Hippocampal formation (tissue), 2 donors: ENCODE measurements around the gene SEPTIN12.
A peak's percentile ranks its signal among the peaks of the same experiment; 100 is the strongest.

Experiments used
- DNase-seq, 2 donors: peaks; one replicate each; lab custom pipeline; 2025; lab: John Stamatoyannopoulos, UW

The SEPTIN12 gene

DNA sequence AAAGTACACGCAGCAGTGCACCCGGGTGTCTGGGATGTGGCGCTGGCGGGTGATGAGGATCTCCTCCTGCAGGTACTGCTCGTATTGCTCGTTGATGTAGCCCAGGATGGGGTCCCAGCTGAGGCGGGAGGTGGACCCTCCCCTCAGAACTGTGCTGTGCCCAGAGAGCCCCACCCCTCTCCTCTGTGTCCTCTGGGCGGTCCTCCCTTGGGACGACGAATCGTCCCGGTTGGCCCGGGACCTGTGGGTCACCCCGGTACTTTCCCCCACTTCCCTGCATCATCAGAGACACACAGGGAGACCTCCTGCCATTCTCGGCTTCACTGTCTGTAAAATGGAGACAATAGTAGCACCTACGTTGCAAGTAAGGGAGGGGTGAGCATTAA lies 4.2 kb downstream of the SEPTIN12 start:
- no peak for DNase-seq

DNA sequence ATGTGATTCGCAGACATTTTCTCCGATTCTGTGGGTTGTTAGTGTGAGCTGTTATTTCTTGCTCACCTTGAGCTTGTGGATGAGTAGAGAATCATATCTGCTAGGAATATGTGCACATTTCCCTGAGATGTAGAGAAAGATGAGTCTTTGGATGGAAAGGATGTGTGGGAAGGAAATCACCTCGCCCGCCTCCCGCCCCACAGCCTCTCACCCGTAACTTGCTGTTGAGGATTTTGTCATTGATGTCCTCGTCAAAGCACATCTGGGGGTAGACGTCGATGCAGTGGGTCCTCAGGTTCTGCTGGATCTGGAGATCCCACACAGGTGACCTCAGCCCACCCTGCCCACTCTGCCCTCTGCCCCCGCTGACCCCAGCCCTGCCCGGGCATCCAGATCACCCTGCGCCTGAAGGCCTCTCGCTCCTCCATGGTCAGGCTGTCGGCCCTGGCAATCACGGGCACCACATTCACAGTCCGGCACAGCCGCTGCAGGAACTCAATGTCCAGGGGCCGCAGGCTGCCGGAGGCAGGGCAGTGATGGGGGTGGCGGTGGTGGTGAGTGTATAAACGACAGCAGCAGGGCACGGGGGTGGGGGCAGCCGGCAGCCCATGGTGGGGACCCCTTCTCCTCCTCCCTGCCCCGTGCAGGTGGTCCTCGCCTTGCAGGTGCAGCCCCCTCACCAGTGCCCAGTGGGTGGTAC lies 4.7 kb downstream of the SEPTIN12 start:
- no peak for DNase-seq

DNA sequence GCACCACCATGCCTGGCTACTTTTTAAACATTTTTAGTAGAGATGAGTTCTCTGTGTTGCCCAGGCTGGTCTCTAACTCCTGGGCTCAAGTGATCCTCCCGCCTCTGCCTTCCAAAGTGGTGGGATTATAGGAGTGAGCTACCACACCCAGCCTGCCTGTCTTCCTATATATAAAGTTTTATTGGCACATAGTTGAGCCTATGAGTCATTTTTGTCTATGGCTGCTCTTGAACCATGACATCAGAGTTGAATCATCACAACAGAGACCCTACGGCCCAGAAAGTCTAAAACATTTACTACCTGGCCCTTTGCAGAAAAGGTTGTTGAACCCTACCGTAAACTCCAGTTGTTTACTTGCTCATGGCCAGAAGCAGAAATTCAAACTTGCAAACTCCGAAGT lies 7.9 kb downstream of the SEPTIN12 start:
- DNase-seq = no peak

DNA sequence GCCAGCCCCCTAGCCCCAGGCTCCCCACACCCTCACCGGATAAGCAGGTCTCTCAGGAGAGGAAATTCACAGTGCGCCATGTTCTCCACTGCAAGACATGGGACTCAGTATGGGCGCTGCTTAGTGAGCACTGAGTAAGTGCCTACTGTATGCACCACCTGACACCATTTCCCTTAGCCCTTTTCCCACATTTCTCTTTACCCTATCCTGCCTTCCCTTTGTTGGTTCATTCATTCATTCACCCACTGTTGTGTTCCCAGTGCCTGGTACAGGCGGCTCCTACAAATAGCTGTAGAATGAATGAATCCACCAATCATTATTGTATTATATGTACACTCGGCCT lies 10.1 kb downstream of the SEPTIN12 start:
- DNase-seq = no peak

DNA sequence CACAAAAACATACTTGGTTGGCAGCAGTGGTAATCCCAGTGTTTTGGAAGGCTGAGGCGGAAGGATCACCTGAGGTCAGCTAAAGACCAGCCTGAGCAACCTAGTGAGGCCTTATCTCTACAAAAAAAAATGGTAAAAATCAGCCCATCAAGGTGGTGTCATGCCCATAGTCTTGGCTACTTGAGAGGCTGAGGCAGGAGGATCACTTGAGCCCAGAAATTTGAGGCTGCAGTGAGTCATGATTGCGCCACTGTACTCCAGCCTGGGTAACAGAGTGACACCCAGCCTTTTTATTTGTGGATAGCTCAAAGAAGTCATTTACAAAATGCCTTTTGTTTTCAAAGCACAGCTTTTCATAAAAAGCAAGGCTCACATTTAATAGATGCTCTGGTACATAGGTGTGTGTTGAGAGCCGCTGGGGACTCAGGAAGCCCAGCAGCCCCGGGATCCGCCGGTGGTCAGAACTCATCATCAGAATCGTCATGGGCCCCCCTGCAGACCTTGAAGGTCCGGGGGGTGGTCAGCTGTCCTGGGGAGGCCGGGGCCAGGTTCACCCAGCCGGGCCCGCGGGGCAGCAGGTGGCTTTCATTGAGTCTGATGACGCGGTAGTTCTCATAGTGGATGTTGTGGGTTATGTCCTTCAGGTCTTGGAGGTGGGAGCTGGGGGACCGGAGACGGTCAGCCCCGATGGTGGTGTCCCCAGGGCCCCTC lies 10.7 kb downstream of the SEPTIN12 start:
- no peak for DNase-seq

DNA sequence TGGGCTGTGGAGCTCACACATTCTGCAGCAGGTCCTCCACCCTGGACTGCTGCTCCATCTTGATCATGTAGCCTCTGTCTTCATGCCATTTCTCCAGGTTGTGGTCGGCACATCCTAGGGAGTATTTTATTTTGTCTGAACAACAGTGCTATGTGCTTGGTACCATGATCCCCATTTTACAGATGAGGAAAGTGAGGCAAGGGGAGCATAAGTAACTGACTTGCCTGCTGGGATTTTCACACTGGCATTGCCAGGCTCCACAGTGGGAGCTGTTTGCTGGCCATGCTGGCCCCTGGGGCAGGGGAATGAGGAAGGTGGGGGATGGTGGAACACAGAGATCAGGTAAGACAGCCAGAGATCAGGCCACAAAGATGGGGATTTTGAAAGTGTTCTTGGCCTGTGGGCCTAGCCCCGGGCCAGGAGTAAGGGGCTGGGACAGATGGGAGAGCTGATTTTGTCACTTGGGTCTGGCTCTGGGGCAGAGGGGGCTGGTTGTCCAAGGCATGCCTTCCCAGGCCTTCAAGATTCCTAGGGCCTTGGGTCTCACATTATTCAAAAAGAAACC lies 11.9 kb downstream of the SEPTIN12 start:
- no peak for DNase-seq

DNA sequence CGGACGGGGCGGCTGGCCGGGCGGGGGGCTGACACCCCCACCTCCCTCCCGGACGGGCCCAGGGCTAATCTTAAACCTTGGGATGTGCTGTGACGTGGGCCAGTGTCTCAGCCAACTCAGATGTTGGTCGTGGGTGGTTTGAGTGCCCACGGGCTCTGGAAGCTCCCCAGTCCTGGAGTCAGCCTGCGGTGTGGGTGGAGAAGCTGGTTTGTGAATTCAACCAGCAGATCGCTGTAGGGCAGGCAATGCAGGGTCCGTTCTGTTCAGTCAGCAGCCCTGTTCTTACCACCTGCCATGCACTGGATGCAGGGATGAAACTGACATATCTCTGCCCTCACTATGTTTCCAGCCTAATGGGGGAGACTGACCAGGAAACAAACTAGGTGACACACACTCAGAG lies 13.1 kb downstream of the SEPTIN12 start:
- no peak for DNase-seq

DNA sequence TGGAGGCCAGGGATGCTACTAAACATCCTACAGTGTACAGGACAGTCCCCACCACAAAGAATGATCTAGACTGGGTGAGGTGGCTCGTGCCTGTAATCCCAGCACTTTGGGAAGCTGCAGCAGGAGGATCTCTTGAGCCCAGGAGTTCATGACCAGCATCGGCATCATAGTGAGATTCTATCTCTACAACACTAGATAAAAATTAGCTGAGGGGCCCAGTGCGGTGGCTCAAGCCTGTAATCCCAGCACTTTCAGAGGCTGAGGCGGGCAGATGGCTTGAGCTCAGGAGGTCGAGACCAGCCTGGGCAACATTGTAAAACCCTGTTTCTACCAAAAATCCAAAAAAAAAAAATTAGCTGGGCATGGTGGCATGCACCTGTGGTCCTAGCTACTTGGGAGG lies 15.8 kb downstream of the SEPTIN12 start:
- no peak for DNase-seq

DNA sequence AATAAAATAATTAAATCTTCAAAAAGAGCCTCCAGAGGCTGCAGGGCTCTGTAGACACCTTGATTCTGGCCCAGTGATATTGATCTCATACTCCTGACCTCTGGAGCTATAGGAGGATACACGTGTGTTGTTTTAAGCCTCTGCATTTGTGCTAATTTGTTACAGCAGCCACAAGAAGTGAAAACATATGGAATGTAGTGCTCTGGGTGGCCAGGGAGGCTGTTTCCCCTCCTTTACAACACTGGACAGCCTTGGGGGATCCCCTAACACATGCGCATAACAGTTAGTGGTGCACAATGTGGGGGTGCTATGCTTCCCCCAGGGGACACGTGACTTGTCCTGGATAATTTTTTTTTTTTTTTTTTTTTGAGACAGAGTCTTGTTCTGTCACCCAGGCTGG lies 16.5 kb downstream of the SEPTIN12 start:
- DNase-seq = no peak

DNA sequence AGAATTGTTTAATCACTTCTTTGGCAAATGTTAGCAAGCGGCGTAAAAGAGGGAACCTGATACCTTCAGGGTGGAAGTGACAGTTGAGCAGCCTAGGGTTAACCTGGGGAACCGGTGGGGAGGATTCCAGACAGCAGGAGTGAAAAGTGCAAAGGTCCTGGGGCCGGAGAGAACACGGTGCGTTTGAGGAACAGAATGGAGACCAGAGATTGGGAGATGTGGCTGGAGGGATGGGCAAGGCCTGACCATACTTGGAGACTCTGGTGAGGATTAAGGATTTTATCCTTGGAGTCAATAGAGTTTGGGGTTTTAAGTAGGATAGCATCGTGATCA lies 18.9 kb downstream of the SEPTIN12 start:
- no peak for DNase-seq

DNA sequence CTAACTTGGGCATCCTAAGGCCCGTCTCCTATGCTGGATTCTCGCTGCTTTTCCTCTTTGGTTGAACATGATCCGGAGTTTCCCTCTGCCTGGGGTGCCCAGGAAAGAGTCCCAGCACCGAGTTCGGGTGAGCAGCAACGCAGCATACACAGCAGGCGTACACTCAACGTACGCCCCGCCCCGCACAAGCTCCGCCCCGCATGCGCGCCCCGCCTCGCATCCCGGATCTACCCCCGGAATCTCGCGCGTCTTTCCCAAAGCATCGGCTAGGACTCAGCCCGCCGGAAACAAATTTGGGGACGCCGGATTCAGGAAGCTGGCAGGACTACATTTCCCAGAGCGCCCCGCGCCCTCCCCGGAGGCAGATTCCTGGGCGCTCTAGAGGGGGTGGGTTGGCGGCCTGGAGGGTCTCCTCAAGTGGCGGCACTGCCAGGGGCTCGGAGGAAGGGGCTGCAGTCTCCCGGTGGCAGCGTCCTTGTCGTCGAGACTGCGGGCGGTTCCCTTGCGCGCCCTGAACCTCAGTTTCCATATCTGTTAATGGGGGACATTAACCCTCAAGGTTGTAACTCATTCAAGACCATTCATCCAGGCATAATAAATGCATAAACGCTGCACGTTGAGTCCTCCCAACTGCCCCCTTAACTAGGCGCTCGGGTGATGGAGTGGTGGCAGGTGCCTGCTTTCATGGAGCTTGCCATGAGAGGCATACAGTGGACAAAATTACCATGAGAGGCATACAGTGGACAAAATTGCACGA lies 19.4 kb downstream of the SEPTIN12 start:
- DNase-seq = peak; percentile 95 to 98

DNA sequence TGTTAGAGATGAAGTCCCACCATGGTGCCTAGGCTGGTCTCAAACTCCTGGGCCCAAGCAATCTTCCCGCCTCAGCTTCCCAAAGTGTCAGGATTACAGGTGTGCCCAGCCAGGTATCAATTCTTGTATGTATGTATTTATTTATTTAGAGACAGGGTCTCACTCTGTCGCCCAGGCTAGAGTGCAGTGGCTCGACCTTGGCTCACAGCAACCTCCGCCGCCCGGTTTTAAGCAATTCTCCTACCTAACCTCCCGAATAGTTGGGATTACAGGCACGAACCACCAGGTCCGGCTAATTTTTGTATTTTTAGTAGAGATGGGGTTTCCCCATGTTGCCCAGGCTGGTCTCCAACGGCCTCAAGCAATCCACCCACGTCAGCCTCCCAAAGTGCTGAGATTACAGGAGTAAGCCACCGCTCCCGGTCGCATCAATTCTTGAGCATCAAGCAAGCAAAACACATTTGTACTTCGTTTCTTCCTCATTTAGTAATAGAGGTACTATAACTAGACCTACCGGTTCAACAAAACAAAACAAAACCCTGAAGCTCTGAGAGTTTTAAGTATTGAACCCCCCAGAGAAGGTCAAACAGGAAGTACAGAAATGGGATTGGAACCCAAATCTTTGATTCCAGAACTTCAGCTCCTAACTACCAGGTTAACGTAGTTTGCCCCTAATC lies 20.1 kb downstream of the SEPTIN12 start:
- DNase-seq = no peak

DNA sequence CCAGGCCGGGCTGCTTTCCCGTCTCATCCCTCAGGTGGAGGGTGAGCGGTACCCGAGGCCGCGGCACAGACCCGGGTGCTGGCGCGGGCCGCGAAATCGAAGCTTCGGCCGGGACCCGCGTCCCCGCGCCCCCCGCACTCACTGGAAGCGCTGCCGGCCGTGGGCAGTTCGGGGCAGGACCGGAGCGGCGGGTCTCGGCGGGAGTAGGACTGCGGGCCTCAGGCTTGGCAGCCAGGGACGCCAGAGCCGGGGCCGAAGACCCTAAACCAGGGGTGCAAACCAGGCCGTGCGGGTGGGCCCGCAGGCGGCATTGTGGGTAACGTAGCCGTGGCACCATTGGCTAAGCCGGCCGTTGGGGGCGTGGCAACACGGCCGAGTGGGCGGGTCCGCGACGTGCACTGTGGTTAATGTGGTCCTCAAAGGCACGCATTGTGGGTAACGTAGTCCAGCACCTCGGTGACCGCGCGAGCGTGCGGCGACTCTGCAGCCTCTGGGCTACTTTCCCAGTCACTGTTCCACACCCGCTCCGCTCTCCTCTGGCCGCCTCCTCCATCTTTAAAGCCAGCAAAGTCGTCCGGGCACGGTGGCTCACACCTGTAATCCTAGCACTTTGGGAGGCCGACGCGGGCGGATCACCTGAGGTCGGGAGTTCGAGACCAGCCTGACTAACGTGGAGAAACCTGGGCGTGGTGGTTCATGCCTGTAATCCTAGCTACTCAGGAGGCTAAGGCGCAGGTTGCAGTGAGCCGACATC lies 21.1 kb downstream of the SEPTIN12 start, which contains the start of gene ZNF500:
ZNF500 (minus strand) TSS at position 288 of the 754 bp plus-strand sequence. CDS start 1,184 bp downstream, outside the sequence.
- DNase-seq = peak; percentile 96 to 97

DNA sequence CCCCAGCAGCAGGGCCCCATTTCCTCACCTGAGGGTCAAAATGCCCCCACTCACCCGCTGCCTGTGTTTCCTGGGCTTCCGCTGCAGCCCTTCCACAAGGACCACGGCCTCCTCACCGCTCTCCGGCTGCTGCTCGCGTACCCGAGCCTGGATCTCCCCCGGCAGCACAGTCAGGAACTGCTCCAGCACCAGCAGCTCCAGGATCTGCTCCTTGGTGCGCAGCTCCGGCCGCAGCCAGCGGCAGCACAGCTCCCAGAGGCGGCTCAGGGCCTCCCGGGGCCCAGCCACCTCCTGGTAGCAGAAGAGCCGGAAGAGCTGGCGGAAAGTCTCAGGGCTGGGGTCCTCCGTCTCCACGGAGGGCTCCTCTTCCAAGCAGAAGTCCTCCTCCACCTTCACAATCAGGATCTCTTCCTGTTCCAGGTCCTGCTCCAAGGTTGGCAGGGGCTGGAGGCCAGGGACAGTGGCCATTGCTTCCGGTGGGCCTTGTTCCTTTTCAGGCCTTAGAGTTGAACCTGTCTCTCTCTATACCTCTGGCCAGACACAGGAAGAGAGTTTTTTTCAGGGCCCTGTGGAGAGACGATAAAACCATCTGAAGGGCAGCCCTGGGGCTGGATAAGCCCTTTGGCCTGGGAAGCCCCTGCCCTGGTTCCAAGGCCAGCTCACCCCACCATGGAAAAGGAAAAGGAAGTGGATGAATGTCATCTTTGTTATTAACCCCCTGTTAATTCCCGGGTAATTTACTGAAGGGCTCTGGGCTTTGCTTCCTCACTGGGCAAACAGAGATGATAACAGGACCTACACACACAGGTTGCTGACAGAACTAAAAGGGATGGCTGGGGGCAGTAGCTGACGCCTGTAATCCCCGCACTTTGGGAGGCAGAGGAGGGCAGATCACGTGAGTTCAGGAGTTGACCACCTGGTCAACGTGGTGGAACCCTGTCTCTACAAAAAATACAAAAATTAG lies 22.4 kb downstream of the SEPTIN12 start:
- DNase-seq = no peak

DNA sequence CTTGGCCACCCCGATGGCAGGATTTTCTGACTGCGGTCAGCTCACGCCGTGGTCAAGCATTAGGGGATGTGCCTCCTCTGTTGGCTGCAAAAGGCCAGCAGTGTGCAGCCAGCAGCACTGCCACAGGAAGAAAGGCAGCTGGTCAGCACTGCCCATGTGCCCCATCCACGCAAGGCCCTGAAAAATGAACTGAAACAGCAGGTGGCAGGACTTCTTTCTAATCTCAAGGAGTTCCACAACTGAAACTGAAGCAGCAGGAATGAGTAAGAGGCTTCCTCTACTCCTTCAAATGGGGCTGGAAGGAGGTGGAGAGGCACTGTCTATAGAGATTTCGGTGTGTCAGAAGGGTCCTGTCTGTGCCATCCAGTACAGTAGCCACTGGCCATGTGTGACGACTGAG lies 24.4 kb downstream of the SEPTIN12 start:
- no peak for DNase-seq

DNA sequence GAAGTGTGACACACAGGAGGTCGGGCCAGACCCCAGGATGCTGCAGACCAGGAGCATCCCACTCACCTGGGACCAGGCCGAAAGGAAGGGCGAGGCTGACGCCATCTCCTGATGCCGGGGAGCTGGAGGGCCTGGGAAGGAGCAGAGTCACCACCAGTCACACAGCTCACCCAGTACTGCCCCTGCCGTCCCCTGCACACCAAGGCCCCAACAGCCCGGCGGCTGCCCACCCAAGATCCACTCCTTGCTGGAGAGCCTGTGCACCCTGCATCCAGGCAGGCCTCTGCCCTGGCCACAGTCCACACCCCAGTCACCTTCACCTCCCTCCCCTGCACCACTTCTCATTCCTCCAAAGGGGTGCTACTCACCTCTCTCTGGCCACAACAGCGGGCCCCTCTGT lies 25.9 kb downstream of the SEPTIN12 start:
- DNase-seq = no peak

DNA sequence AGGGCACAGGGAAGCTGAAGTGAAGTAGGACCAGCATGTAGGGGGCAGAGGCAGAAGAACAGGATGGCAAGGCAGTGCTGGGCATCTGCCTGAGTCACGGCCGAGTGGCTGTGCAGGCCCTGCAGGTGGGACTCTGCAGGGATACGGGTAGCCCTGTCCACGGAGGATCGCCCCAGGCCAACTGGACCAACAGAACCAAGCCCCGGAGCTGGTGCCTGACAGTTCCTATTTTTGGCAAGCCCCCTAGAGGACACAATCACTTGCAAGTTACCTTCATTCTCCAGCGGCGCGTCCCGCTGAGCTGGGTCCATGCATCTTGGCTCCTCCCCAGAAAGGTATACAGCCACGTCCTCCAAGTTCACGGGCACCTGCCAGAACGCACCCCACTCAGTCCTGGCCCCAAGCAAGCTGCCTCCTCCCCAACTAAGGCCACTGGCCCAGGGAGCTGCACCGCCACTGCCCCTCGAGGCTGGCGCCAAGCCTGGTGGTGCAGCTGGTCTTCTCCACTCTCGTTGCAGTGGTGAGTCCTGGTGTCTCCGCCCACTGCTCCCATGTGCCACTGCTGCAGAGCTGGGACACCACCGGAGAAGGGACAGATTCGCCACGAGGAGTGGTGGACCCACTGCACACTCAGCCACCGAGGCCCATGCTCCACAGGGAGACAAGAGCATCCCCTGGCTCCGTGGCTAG lies 27.8 kb downstream of the SEPTIN12 start:
- DNase-seq = no peak

DNA sequence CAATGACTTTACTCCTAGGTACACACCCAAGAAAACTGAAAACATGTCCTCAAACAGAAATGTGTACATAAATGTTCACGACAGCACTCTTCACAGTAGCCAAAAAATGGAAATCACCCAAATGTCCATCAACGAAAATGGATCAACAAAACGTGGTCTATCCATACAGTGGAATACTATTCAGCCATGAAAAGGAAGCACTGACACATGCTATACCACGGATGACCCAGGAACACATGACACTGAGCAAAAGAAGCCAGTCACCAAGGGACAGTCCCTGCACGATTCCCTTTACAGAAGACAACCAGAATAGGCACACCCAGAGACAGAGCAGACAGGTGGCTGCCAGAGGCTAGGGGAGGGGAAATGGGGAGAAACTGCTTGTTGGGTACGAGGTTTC lies 32.5 kb downstream of the SEPTIN12 start:
- DNase-seq = no peak

DNA sequence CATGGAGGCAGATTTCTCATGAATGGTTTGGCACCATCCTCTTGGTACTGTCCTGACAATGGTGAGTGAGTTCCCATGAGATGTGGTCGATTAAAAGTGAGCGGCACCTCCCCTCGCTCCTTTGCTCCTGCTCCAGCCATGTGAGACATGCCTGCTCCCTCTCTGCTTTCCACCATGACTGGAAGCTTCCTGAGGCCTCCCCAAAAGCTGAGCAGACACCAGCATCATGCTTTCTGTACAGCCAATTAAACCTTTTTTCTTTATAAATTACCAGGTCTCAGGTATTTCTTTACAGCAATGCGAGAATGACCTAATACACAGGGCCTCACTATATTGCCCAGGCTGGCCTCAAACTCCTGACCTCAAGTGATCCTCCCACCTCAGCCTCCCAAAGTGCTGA lies 33.3 kb downstream of the SEPTIN12 start:
- DNase-seq = no peak

DNA sequence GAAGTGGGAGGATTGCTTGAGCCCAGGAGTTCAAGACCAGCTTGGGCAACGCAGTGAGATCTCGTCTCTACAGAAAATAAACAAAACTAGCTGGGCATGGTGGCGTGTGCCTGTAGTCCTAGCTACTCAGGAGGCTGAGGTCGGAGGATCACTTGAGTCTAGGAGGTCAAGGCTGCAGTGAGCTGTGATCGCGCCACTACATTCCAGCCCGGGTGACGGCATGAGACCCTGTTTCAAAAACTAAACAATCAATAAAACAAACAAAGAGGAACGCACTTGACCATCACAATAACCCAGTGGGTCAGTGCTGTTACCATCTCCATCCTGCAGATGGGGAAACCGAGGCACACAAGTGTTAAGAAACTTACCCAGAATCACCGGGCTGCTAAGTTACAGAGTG lies 34.9 kb downstream of the SEPTIN12 start:
- DNase-seq = no peak
